Neutrophil (primary cell): ENCODE data around the gene JCAD.
A peak's percentile ranks its signal among the peaks of the same experiment; 100 is the strongest.

Experiments used
- H3K27ac ChIP-seq: fragments of 200-600 bp; sonication (generic); 2 replicates; pipeline ENCODE4 v1.5.1; 2016; ENCODE audit warnings: mild to moderate bottlenecking, moderate library complexity
- H3K27me3 ChIP-seq: fragments of 200-600 bp; sonication (generic); 2 replicates; pipeline ENCODE4 v1.6.0; 2016; ENCODE audit warnings: mild to moderate bottlenecking
- H3K36me3 ChIP-seq: fragments of 200-600 bp; sonication (generic); 2 replicates; pipeline ENCODE4 v1.5.1; 2017
- H3K4me1 ChIP-seq, 2 experiments: fragments of 200-600 bp in 1 of 2; sonication (generic) in 1 of 2; 1 replicate in 1 of 2; 2 replicates in 1 of 2; pipeline versions ENCODE4 v1.5.1 to v1.6.1; 2013 to 2016; ENCODE audit warnings: low read depth in 1 of 2, low read length in 1 of 2, mild to moderate bottlenecking in 1 of 2, moderate library complexity in 1 of 2; ENCODE audit not compliant: control insufficient read depth in 1 of 2, insufficient read depth in 1 of 2
- H3K4me3 ChIP-seq, 2 experiments: fragments of 200-600 bp in 1 of 2; sonication (generic) in 1 of 2; 1 replicate in 1 of 2; 2 replicates in 1 of 2; pipeline ENCODE4 v1.5.1; 2013 to 2016; ENCODE audit warnings: low read depth in 1 of 2, low read length in 1 of 2, mild to moderate bottlenecking in 1 of 2, moderate library complexity in 1 of 2
- H3K9me3 ChIP-seq: fragments of 200-600 bp; sonication (generic); 2 replicates; pipeline ENCODE4 v1.5.1; 2016
- TF ChIP-seq, protein P1 (sequence below): fragments of 200-600 bp; sonication (generic); IDR thresholded peaks from 2 replicates; pipeline ENCODE4 v1.5.1; 2016; ENCODE audit warnings: antibody characterized with exemption

Gene JCAD

DNA sequence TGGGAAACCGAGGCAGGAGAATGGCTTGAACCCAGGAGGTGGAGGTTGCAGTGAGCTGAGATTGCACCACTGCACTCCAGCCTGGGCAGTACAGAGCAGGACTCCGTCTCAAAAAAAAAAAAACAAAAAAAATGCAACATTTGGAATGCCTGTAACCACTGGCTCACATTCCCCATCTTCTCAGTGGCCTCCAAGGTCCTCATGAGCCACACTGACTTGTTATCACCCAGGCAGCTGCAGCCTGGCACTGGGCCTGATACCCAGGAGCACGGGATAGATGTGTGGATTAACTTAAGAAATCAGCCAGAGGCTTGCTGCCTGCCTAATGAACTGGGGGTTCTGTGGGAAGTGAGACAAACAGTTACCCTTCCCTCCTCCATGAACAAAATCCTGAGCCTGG, 23.0 kb downstream of the JCAD start:
- H3K4me3 ChIP-seq, result no peak overlapping the region
- H3K9me3 ChIP-seq, result no peaks in the 10 kb centered on the region
- TF ChIP-seq, protein P1, sequence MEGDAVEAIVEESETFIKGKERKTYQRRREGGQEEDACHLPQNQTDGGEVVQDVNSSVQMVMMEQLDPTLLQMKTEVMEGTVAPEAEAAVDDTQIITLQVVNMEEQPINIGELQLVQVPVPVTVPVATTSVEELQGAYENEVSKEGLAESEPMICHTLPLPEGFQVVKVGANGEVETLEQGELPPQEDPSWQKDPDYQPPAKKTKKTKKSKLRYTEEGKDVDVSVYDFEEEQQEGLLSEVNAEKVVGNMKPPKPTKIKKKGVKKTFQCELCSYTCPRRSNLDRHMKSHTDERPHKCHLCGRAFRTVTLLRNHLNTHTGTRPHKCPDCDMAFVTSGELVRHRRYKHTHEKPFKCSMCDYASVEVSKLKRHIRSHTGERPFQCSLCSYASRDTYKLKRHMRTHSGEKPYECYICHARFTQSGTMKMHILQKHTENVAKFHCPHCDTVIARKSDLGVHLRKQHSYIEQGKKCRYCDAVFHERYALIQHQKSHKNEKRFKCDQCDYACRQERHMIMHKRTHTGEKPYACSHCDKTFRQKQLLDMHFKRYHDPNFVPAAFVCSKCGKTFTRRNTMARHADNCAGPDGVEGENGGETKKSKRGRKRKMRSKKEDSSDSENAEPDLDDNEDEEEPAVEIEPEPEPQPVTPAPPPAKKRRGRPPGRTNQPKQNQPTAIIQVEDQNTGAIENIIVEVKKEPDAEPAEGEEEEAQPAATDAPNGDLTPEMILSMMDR, result no peak
- H3K27ac ChIP-seq, result no peak overlapping the region
- no peaks in the 10 kb centered on the region for H3K36me3 ChIP-seq
- H3K27me3 ChIP-seq, result peaks cover 38% of the 10 kb centered on the region
- peaks cover 0 to 3% of the 10 kb centered on the region in 2 experiments for H3K4me1 ChIP-seq

GRCh38 chr10:30034433-30035137, 24.8 kb downstream of the JCAD start:
- TF ChIP-seq, protein P1, result no peak
- H3K4me1 ChIP-seq, result peaks cover 0 to 3% of the 10 kb centered on the region in 2 experiments
- H3K36me3 ChIP-seq, result no peaks in the 10 kb centered on the region
- no peak overlapping the region for H3K27ac ChIP-seq
- H3K27me3 ChIP-seq, result peaks cover 38% of the 10 kb centered on the region
- H3K4me3 ChIP-seq, result no peak overlapping the region
- H3K9me3 ChIP-seq, result no peaks in the 10 kb centered on the region

- H3K36me3 ChIP-seq, result no peaks in the 10 kb centered on the region
- no peak overlapping the region for H3K4me3 ChIP-seq
- H3K9me3 ChIP-seq, result no peaks in the 10 kb centered on the region
- TF ChIP-seq, protein P1, result no peak
- peaks cover 17% of the 10 kb centered on the region for H3K27me3 ChIP-seq
- peaks cover 20 to 27% of the 10 kb centered on the region in 2 experiments for H3K4me1 ChIP-seq
- no peak overlapping the region for H3K27ac ChIP-seq
Observed at GRCh38 chr10:30032125-30032524, 27.3 kb downstream of the JCAD start.

DNA sequence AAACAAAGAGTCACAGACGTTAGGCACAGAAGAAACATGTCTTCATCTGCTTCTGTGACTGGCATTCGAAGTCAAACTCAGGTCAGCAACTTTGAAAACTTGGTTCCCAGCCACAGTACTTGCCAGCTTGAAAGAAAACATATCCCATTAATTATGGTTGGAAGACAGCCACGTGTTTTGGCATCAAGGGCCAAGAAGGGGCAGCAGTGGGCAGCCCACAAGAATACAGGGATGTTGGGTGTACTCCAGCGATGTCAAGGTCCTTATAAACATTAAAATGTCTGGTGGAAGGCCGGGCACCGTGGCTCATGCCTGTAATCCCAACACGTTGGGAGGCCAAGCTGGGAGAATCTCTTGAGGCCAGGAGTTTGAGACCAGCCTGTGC, 29.5 kb downstream of the JCAD start:
- Histone ChIP-seq H3K36me3 (no peaks in the 10 kb centered on the region), H3K4me3 (no peak overlapping the region)

GRCh38 chr10:30029164-30029871, 30.1 kb downstream of the JCAD start:
- TF ChIP-seq, protein P1, result no peak
- H3K4me1 ChIP-seq, result peaks cover 36 to 40% of the 10 kb centered on the region in 2 experiments
- peak overlapping the region; percentile 88 for H3K27ac ChIP-seq
- no peaks in the 10 kb centered on the region for H3K36me3 ChIP-seq
- no peaks in the 10 kb centered on the region for H3K9me3 ChIP-seq
- H3K4me3 ChIP-seq, result no peak overlapping the region
- H3K27me3 ChIP-seq, result peaks cover 2% of the 10 kb centered on the region

More for the DNA sequence above, 29.5 kb downstream of the JCAD start:
- H3K27ac ChIP-seq, result no peak overlapping the region
- TF ChIP-seq, protein P1, result no peak
- no peaks in the 10 kb centered on the region for H3K9me3 ChIP-seq
- peaks cover 36 to 42% of the 10 kb centered on the region in 2 experiments for H3K4me1 ChIP-seq
- peaks cover 8% of the 10 kb centered on the region for H3K27me3 ChIP-seq
